Small intestine (tissue), 7 donors: Measurements from ENCODE around the gene APOL1. TPM values are rescaled to one million over a fixed set of nuclear protein-coding genes. Genes with fewer than 3 reads are reported as not detected.
A peak's percentile ranks its signal among the peaks of the same experiment; 100 is the strongest.

Source experiments
- DNase-seq, 2 donors: peaks; one replicate each; pipeline versions ENCODE4 v3.0.0 to v3.0.0-alpha.2; 2013
- FAIRE-seq: peaks from 2 replicates; lab custom pipeline; 2012; peaks lifted over from hg19 to GRCh38; lab: Jason Lieb, UNC
- H3K27ac ChIP-seq, 3 donors: one replicate each; pipeline ENCODE4 v1.5.1; 2013; ENCODE audit warnings: low read length in 2 of 3, mild to moderate bottlenecking in 2 of 3, control low read depth in 1 of 3, inconsistent platforms in 1 of 3, low read depth in 1 of 3, moderate library complexity in 1 of 3
- H3K27me3 ChIP-seq, 3 donors: one replicate each; pipeline ENCODE4 v1.6.1; 2013; ENCODE audit warnings: low read length in 3 of 3, inconsistent platforms in 1 of 3; ENCODE audit not compliant: control insufficient read depth in 3 of 3, insufficient read depth in 3 of 3
- H3K36me3 ChIP-seq, 3 donors: one replicate each; pipeline ENCODE4 v1.6.1; 2013; ENCODE audit warnings: low read length in 3 of 3, inconsistent platforms in 1 of 3, low read depth in 1 of 3, mild to moderate bottlenecking in 1 of 3, moderate library complexity in 1 of 3; ENCODE audit not compliant: control insufficient read depth in 3 of 3, insufficient read depth in 2 of 3
- H3K4me1 ChIP-seq, 3 donors: one replicate each; pipeline ENCODE4 v1.6.1; 2013; ENCODE audit warnings: low read length in 2 of 3, inconsistent platforms in 1 of 3, low read depth in 1 of 3, mild to moderate bottlenecking in 1 of 3, moderate library complexity in 1 of 3; ENCODE audit not compliant: control insufficient read depth in 3 of 3, insufficient read depth in 2 of 3
- H3K4me3 ChIP-seq, 3 donors: one replicate each; pipeline ENCODE4 v1.5.1; 2013; ENCODE audit warnings: low read length in 3 of 3, control low read depth in 1 of 3, inconsistent platforms in 1 of 3, low read depth in 1 of 3, mild to moderate bottlenecking in 1 of 3, moderate library complexity in 1 of 3
- H3K9me3 ChIP-seq, 2 donors: one replicate each; pipeline ENCODE4 v1.6.1; 2013; ENCODE audit warnings: low read depth in 1 of 2, low read length in 1 of 2; ENCODE audit not compliant: control insufficient read depth in 2 of 2, insufficient read depth in 1 of 2
- WGBS, 3 donors: extraction: QIAGEN DNeasy Blood & Tissue Kit; methylation state at CpG; one replicate each; pipeline ENCODE4 v1.1.7; 2013; 5-methylcytosine and 5-hydroxymethylcytosine counted together
- polyA plus RNA-seq, 4 donors: library from polyadenylated mRNA; stranded (reverse) in 3 of 4; unstranded in 1 of 4; fragments of 200-250 nt in 3 of 4; fragments of 120-200 nt in 1 of 4; gene quantifications; one replicate each; pipeline versions ENCODE4 v1.2.1 to v1.2.3, GENCODE V29; 2013
- donor health status: healthy with polysubstance abuse.
- donor health status: control.
- donor health status: control.
- donor health status: Bipolar disorder and iron deficiency.
- donor health status: healthy.

APOL1 gene
- polyA plus RNA-seq, 4 donors = 7.7 to 32.2 (median 8.5) TPM

DNA sequence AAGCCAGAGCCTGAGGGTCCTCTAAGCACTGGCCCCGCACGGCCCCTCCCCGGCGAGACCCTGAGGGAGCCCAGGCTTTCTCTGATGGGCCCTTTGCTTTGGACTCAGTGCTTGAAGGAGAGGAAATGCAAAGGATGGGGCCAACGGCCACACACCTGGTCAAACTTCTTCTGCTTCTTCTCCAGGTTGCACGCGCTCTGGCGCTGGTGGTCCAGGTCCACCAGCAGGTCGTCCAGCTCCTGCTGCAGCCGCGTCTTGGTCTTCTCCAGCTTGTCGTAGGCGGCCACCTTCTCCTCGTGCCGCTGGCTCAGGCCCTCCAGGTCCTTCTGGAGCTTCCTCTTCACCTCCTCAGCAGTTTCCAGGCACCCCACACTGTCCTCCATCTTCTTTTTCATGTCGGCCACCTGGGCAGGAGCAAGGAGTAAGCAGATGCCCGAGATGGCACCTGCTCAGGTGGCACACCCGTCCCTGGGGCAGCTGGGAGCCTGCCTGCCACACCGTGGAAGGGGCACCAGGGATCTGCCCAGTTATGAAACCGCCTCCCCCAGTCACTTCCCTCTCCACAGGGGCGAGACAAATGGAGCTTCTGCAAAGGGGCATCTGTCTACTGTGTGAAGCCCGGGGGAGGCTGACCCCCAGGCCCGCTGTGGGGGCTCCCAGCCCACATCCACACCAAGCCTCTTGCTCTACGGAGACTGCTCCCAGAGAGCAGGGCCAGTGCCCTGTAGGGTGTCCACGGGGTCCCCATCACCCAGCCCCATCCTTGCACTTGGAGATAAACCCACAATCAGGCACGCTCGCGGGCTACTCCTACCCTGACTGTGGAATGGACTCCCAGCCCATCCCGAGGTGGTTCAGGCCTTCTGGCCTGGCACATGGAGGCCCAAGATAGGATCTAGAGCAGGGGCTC lies 39.2 kb downstream of the APOL1 start:
- FAIRE-seq (no peak), DNase-seq (no peak)
- 92 to 97% (median 97%) methylated on average over 29 of the region's 29 CpGs for WGBS, 3 donors
- Histone ChIP-seq H3K27me3 (no peaks in the 10 kb centered on the region), H3K9me3 (peaks cover 0 to 16% of the 10 kb centered on the region in 2 donors), H3K4me3 (peak overlapping the region in 1 of 3 donors; percentile 20), H3K36me3 (peaks cover 57 to 85% (median 61%) of the 10 kb centered on the region in 3 donors), H3K4me1 (no peaks in the 10 kb centered on the region), H3K27ac (no peak overlapping the region)

DNA sequence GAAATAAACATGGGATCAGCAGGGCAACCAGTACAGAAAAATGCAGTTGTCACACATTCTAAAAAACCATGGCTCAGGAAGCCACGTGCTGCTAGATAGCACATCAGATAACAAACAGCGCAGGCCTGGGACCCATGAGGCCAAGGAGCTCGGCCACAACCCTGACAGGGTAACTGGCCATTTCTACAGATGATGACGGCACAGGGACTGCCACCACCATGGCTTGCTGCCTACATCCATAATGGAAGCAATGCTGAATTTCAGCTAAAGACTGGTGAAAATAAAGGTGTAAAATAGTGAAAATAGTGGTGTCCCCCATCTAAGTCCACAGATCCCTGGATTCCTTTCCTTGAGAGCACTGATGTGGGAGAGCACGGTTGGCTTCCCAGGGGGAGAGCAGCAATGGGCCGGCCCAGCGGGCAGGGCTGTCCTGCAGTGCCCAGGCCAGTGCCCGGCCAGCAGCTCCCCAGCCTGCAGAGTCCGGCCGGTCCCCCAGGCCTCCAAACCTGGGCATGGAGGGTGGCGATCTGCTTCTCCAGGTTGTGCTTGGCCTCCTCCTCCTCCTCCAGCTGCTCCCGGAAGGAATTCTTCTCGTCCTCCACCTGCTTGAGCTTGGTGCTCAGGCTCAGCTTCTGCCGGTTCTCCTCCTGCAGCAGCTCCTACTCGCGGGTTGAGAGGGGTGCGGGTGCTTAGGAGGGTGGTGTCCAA lies 40.0 kb downstream of the APOL1 start:
- Histone ChIP-seq H3K4me3 (no peak overlapping the region), H3K4me1 (no peaks in the 10 kb centered on the region), H3K27me3 (no peaks in the 10 kb centered on the region), H3K27ac (no peak overlapping the region), H3K36me3 (peaks cover 59 to 85% (median 60%) of the 10 kb centered on the region in 3 donors), H3K9me3 (peaks cover 0 to 16% of the 10 kb centered on the region in 2 donors)
- DNase-seq (no peak), FAIRE-seq (no peak)
- WGBS, 3 donors = 90 to 92% (median 92%) methylated on average over 12 to 17 of the region's 17 CpGs

DNA sequence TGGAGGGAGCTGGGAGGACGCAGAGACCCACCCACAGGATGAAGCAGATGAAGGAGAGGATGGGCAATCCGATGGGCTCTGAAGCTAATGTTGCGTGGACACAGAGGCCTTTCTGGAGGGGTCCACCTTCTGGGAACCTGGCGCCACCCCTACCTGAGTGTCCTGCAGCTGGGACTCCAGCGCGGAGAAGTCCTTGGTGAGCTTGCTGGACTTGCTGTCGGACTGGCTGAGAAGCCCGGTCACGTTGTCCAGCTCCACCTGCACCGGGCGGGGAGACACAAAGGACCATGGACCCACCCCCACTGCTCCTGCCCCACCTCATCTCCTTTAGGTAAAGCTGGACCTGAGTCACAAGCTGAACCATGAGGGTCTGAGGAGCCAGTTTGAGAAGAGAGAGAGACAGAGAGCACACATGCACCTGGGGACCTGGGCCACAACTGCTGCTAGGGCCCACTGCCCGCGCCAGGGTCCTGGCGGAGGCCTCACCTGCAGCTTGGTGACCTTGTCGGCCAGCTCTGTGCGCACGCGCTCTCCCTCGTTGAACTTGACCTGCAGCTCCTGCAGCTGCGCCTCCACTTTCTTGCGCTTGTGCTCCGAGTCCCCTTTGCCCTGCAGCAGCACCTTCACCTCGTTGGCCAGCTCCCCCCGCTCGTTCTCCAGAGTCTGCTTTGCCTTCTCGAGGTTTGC lies 40.8 kb downstream of the APOL1 start:
- Histone ChIP-seq H3K4me3 (no peak overlapping the region), H3K27ac (no peak overlapping the region), H3K36me3 (peaks cover 58 to 85% (median 59%) of the 10 kb centered on the region in 3 donors), H3K4me1 (no peaks in the 10 kb centered on the region), H3K9me3 (peaks cover 0 to 16% of the 10 kb centered on the region in 2 donors), H3K27me3 (no peaks in the 10 kb centered on the region)
- FAIRE-seq = no peak
- WGBS, 3 donors = 93 to 95% (median 94%) methylated on average over 26 of the region's 26 CpGs
- no peak for DNase-seq

DNA sequence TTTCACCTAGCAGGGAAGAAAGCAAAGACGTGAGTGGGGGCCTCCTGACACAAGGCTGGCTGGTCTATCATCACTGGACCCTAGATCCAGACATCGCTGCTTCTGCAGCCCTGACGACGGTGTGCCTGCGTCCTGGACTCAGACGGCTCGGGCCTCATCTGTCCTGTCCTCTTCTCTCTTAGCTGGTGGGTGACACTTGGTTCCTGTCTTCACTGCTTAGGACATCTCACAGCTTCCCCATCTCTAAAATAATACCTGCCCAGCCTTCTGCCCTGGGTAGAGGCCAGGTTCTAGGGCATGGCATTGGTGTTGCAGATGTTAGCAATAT lies 41.3 kb downstream of the APOL1 start:
- Histone ChIP-seq H3K9me3 (peaks cover 0 to 16% of the 10 kb centered on the region in 2 donors), H3K4me3 (no peak overlapping the region), H3K27ac (no peak overlapping the region), H3K36me3 (peaks cover 57 to 85% (median 63%) of the 10 kb centered on the region in 3 donors), H3K27me3 (no peaks in the 10 kb centered on the region), H3K4me1 (no peaks in the 10 kb centered on the region)
- no peak for DNase-seq
- WGBS, 3 donors = 95 to 98% (median 95%) methylated on average over 7 of the region's 7 CpGs
- no peak for FAIRE-seq

DNA sequence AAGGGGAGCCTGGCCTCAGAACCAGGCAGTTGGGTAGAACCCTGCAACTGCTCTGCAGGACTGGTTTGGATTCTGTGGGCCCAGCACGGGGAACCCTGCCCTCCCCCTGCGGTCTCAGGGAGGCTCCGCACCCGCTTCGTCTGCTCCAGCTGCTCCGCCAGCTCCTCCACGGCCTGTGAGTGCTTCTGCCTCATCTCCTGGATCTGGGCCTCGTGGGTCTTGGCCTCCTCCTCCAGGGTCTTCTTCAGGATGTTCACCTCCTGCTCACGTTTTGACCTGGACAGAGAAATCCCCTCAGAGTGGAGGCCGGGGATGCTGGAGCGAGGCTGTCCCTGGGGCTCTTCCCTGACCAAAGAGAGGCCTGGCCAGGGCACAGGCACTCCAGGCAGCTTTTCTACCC lies 41.9 kb downstream of the APOL1 start:
- Histone ChIP-seq H3K4me3 (no peak overlapping the region), H3K36me3 (peaks cover 59 to 85% (median 60%) of the 10 kb centered on the region in 3 donors), H3K4me1 (no peaks in the 10 kb centered on the region), H3K27me3 (no peaks in the 10 kb centered on the region), H3K9me3 (peaks cover 0 to 16% of the 10 kb centered on the region in 2 donors), H3K27ac (no peak overlapping the region)
- 93 to 97% (median 93%) methylated on average over 11 of the region's 11 CpGs for WGBS, 3 donors
- FAIRE-seq (no peak), DNase-seq (no peak)

DNA sequence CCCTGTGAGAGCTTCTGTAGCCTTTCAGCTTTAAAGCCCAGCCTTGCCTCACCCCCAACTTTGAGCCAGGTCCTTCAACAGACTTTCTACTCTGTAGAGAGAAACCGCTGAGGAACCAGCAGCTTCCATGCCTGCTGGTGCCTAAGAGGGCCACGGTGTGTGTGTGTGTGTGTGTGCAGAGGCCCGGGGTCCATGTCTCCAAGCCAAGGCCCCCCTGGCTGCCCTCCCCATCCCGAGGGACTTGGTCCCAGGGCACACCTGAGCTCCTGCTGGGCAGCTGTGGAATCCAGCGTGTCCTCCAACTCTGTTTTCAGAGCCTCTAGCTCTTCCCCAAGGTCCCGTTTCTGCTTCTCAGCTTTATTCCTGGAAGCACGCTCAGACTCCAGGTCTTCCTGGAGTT lies 42.3 kb downstream of the APOL1 start:
- WGBS, 3 donors = 87 to 95% (median 92%) methylated on average over 7 of the region's 7 CpGs
- FAIRE-seq (no peak), DNase-seq (no peak)
- Histone ChIP-seq H3K4me1 (no peaks in the 10 kb centered on the region), H3K36me3 (peaks cover 62 to 87% (median 63%) of the 10 kb centered on the region in 3 donors), H3K27ac (no peak overlapping the region), H3K27me3 (no peaks in the 10 kb centered on the region), H3K4me3 (no peak overlapping the region), H3K9me3 (peaks cover 0 to 16% of the 10 kb centered on the region in 2 donors)

DNA sequence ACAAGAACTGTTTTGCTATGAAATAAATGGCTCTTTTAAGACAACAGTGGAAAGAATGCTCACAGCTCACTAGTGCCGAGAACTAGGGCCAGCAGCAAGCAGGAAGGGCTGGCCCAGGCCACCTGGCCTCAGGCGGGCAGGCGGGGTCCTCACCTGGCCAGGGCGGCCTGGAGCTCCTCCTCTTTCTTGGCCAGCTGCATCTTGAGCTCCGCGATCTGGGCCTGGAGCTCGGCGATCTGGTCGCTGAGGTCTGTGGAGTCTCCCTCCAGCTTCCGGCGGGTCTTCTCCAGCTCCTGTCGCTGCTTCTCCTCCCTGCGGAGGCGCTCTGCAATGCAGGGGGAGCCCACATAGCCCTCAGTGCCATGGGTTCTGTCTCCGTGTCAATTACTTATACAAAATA lies 43.8 kb downstream of the APOL1 start:
- FAIRE-seq (no peak), DNase-seq (no peak)
- WGBS, 3 donors = 92 to 96% (median 94%) methylated on average over 14 to 15 of the region's 15 CpGs
- H3K4me1 ChIP-seq = no peaks in the 10 kb centered on the region
- no peak overlapping the region for H3K4me3 ChIP-seq
- H3K36me3 ChIP-seq = peaks cover 69 to 99% (median 73%) of the 10 kb centered on the region in 3 donors
- no peak overlapping the region for H3K27ac ChIP-seq
- no peaks in the 10 kb centered on the region for H3K27me3 ChIP-seq
- peaks cover 0 to 14% of the 10 kb centered on the region in 2 donors for H3K9me3 ChIP-seq

DNA sequence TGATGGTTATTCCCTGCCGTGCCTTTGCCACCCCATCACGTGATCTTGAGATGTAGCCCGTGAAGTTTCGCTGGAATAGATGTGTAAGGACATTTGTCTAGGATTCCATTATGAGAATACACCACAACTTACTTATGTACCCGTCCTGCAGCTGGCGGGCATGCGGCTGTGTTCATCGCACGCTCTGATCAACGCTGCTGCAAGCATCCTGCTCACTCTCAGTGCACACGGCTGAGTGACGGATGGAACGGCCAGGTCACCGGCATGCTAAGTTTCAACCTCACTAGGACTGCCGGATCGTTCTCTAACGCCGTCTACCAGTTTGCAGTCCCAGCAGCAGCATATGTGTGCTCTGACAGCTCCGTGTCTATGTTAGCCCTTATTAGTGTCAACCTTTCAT lies 44.6 kb downstream of the APOL1 start:
- peaks cover 63 to 96% (median 68%) of the 10 kb centered on the region in 3 donors for H3K36me3 ChIP-seq
- no peak overlapping the region for H3K4me3 ChIP-seq
- DNase-seq (no peak), FAIRE-seq (no peak)
- no peak overlapping the region for H3K27ac ChIP-seq
- H3K4me1 ChIP-seq = no peaks in the 10 kb centered on the region
- no peaks in the 10 kb centered on the region for H3K27me3 ChIP-seq
- peaks cover 0 to 5% of the 10 kb centered on the region in 2 donors for H3K9me3 ChIP-seq
- 86 to 90% (median 88%) methylated on average over 19 of the region's 19 CpGs for WGBS, 3 donors
